Islet of Langerhans (tissue), 1 donor: ENCODE results near the gene ADAM11.
"Not testable (repeated sequence)": the region's sequence is repeated elsewhere in the genome, so short reads cannot be mapped to it uniquely, and the experiment has no call there.

Experiments used
- FAIRE-seq: peaks from one replicate; lab custom pipeline; 2011; peaks lifted over from hg19 to GRCh38; lab: Jason Lieb, UNC

ADAM11 gene

GRCh38 chr17:44758414-44759085 is at the start of gene ADAM11:
ADAM11 (plus strand) TSS chr17:44758988; CDS start chr17:44759200, 212 bp downstream.
- no peak for FAIRE-seq

- no peak for FAIRE-seq
Measured at GRCh38 chr17:44719444-44719843, 39.3 kb upstream of the ADAM11 start.

- no peak for FAIRE-seq
Measured at GRCh38 chr17:44722254-44722653, 36.5 kb upstream of the ADAM11 start.

GRCh38 chr17:44726121-44726520 is 32.7 kb upstream of the ADAM11 start:
- not testable (repeated sequence) for FAIRE-seq

- no peak for FAIRE-seq
Measured at GRCh38 chr17:44733753-44734152, 25.0 kb upstream of the ADAM11 start.

- no peak for FAIRE-seq
Measured at GRCh38 chr17:44734272-44734671, 24.5 kb upstream of the ADAM11 start.

- no peak for FAIRE-seq
Measured at GRCh38 chr17:44736551-44737240, 22.1 kb upstream of the ADAM11 start.

- no peak for FAIRE-seq
Measured at GRCh38 chr17:44738214-44738906, 20.4 kb upstream of the ADAM11 start.

- FAIRE-seq: no peak
Measured at GRCh38 chr17:44741316-44741715, 17.5 kb upstream of the ADAM11 start.

- no peak for FAIRE-seq
Measured at GRCh38 chr17:44745301-44745700, 13.5 kb upstream of the ADAM11 start.

- FAIRE-seq: not testable (repeated sequence)
Measured at GRCh38 chr17:44745738-44746137, 13.1 kb upstream of the ADAM11 start.

GRCh38 chr17:44747566-44747965 is 11.2 kb upstream of the ADAM11 start:
- no peak for FAIRE-seq

- FAIRE-seq: no peak
Measured at GRCh38 chr17:44749076-44749979, 9.5 kb upstream of the ADAM11 start.

GRCh38 chr17:44749980-44750318 is 8.8 kb upstream of the ADAM11 start:
- no peak for FAIRE-seq

- no peak for FAIRE-seq
Measured at GRCh38 chr17:44751331-44751730, 7.5 kb upstream of the ADAM11 start.

GRCh38 chr17:44751806-44752205 is 7.0 kb upstream of the ADAM11 start:
- no peak for FAIRE-seq

GRCh38 chr17:44752953-44753861 is 5.6 kb upstream of the ADAM11 start:
- no peak for FAIRE-seq

- FAIRE-seq: no peak
Measured at GRCh38 chr17:44754276-44754675, 4.5 kb upstream of the ADAM11 start.

GRCh38 chr17:44755180-44755579 is 3.6 kb upstream of the ADAM11 start:
- not testable (repeated sequence) for FAIRE-seq

GRCh38 chr17:44757045-44757917 is 1.5 kb upstream of the ADAM11 start:
- FAIRE-seq: no peak
